NCI-H2196 (cell line): ENCODE data around the gene TDRD3.
"Not testable (repeated sequence)": the region's sequence is repeated elsewhere in the genome, so short reads cannot be mapped to it uniquely, and the experiment has no call there.

Source experiments
- DNase-seq: peaks from one replicate; lab custom pipeline; 2025; ENCODE audit not compliant: unreplicated experiment; lab: John Stamatoyannopoulos, UW

The TDRD3 gene

GRCh38 chr13:60398379-60398891, 1.4 kb downstream of the TDRD3 start:
- DNase-seq, result no peak

- DNase-seq, result no peak
These were observed 2.0 kb downstream of the TDRD3 start for GRCh38 chr13:60398907-60399589.

- DNase-seq, result no peak
These were observed 5.0 kb downstream of the TDRD3 start for GRCh38 chr13:60402022-60402421.

GRCh38 chr13:60407095-60407494, 10.1 kb downstream of the TDRD3 start:
- DNase-seq, result no peak

- not testable (repeated sequence) for DNase-seq
These were observed 10.8 kb downstream of the TDRD3 start for GRCh38 chr13:60407852-60408251.

- DNase-seq, result not testable (repeated sequence)
These were observed 12.7 kb downstream of the TDRD3 start for GRCh38 chr13:60409574-60410292.

GRCh38 chr13:60410299-60410698, 13.3 kb downstream of the TDRD3 start:
- DNase-seq, result no peak

GRCh38 chr13:60411464-60411863, 14.4 kb downstream of the TDRD3 start:
- DNase-seq, result no peak

GRCh38 chr13:60411983-60412382, 15.0 kb downstream of the TDRD3 start:
- DNase-seq, result no peak

- DNase-seq, result no peak
These were observed 16.0 kb downstream of the TDRD3 start for GRCh38 chr13:60412909-60413616.

- DNase-seq, result no peak
These were observed 17.2 kb downstream of the TDRD3 start for GRCh38 chr13:60414177-60414576.

- DNase-seq, result no peak
These were observed 20.7 kb downstream of the TDRD3 start for GRCh38 chr13:60417734-60418133.

GRCh38 chr13:60418954-60419353, 21.9 kb downstream of the TDRD3 start:
- no peak for DNase-seq

- no peak for DNase-seq
These were observed 28.3 kb downstream of the TDRD3 start for GRCh38 chr13:60425332-60425731.

- DNase-seq, result no peak
These were observed 29.1 kb downstream of the TDRD3 start for GRCh38 chr13:60426075-60426474.

- no peak for DNase-seq
These were observed 30.3 kb downstream of the TDRD3 start for GRCh38 chr13:60427285-60427684.

GRCh38 chr13:60431108-60431700, 34.2 kb downstream of the TDRD3 start:
- DNase-seq, result peak; percentile 43

- DNase-seq, result no peak
These were observed 36.5 kb downstream of the TDRD3 start for GRCh38 chr13:60433505-60433904.

- DNase-seq, result no peak
These were observed 38.8 kb downstream of the TDRD3 start for GRCh38 chr13:60435762-60436374.

- DNase-seq, result no peak
These were observed 42.2 kb downstream of the TDRD3 start for GRCh38 chr13:60439201-60439600.

GRCh38 chr13:60441761-60442160, 44.7 kb downstream of the TDRD3 start:
- DNase-seq, result no peak
